ENCODE measurements around the gene ACAP3. TPM values are rescaled to one million over a fixed set of nuclear protein-coding genes. Genes with fewer than 3 reads are reported as not detected.

The ACAP3 gene
- total and polyA plus RNA-seq, 4 donors: 2.7 to 24.8 (median 15.0) TPM

DNA sequence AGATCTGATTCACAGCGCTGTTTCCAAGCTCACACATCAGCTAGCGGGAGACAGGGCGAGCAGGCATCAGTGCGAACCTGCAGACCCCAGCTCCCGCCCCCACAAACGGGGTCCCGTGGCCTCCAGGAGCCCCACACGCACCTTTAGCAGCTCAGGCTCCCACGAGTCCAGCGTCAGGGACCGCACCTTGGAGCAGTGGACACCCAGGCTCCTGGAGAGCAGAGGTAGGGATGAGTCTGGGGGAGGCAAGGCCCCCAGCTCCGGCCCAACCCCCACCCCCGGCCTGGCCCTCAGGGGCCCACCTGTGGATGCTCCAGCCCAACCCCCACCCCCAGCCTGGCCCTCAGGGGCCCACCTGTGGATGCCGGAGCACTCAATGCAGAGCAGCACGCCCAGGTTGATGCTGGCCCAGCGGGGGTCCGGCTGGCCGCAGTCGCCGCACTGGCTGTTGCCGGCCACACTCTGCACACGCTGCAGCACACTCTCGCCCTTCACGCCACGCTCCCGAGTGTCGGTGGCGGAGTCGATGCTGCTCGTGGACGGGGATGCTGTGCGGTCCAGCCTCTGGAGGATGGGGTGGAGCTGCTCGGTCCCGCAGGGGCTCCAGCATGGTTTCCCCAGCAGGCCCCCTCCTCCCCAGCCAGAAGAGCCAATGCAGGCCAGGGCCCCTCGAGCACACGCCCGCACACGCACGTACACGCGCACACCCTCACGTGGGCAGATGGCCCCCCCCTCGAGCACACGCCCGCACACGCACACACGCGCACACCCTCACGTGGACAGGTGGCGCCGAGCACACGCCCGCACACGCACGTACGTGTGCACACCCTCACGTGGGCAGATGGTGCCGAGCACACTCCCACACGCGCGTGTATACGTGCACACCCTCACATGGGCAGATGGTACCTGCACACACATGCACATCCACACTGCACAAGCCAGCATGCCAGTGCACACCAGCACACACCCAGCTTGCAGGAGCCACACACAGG lies 11.4 kb downstream of the ACAP3 start:
- 96% methylated on average over 62 of the region's 62 CpGs for WGBS
- no peak for DNase-seq (ENCODE audit: low spot score)
- Histone ChIP-seq H3K4me1 (ENCODE audit: control insufficient read depth in 4 of 4, insufficient read depth in 4 of 4, low read length in 3 of 4) (peaks cover 0 to 2% (median under 1%) of the 10 kb centered on the region in 4 donors), H3K27ac (ENCODE audit: low read depth in 1 of 2, low read length in 2 of 2) (no peak overlapping the region), H3K27me3 (ENCODE audit: control insufficient read depth in 4 of 4, insufficient read depth in 4 of 4, low read length in 3 of 4) (no peaks in the 10 kb centered on the region), H3K9me3 (ENCODE audit: control insufficient read depth in 4 of 4, low read length in 3 of 4) (no peaks in the 10 kb centered on the region), H3K9ac (ENCODE audit: low read depth in 1 of 2, low read length in 2 of 2) (no peak overlapping the region), H3K4me3 (ENCODE audit: low read depth in 1 of 3, low read length in 3 of 3) (no peak overlapping the region), H3K36me3 (ENCODE audit: control insufficient read depth in 4 of 4, insufficient read depth in 3 of 4, low read depth in 1 of 4, low read length in 3 of 4) (peaks cover 0 to 17% (median 2%) of the 10 kb centered on the region in 4 donors)
- TF ChIP-seq FOXA2 (IDR thresholded peaks at IDR 0.05) (no peak), GABPA (IDR thresholded peaks at IDR 0.05 in 1 of 2, conservative IDR thresholded peaks at IDR 0.05 in 1 of 2) (no peak), RXRA (IDR thresholded peaks at IDR 0.05) (no peak), EGR1 (IDR thresholded peaks at IDR 0.05; ENCODE audit: low read depth in 2 of 2) (no peak), HNF4A (conservative IDR thresholded peaks at IDR 0.05) (no peak)

DNA sequence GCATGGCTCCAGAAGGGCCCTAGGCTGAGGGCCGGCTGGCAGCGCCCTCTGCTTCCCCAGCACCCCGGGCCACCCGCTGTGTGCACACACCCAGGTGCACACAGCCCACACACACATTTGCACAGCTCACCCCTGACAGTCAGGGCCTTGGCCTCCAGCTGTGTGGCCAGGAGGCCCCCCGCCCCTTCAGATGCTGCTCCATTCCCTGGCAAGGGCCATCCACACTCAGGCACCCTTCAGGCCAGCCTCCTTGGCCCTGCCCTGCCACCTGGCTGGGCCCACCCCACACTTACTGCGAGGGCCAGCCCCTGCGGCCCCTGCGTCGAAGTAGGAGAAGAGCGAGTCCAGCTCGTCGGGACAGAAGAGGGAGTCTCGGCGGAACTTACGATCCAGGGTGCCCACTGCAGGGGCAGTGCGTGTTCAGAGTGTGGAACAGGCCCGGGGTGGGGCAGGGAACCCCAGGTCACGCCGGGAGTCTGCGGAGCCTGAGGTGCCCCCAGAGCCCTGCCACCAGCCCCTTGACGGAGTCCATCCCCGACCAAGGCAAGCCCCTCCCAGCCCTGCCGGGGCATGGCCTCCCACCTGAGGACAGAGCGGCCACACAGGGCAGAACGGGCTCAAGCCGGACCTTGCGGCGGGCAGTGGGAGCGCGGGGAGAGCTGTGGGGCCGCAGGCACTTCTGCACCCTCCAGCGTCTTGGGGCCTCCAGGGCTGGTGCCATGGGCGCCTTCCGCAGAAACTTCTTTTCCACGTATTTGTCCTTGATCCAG lies 12.4 kb downstream of the ACAP3 start:
- no peak for DNase-seq (ENCODE audit: low spot score)
- no peaks in the 10 kb centered on the region for H3K9me3 ChIP-seq (ENCODE audit: control insufficient read depth in 4 of 4, low read length in 3 of 4)
- H3K27me3 ChIP-seq (ENCODE audit: control insufficient read depth in 4 of 4, insufficient read depth in 4 of 4, low read length in 3 of 4): no peaks in the 10 kb centered on the region
- H3K9ac ChIP-seq (ENCODE audit: low read depth in 1 of 2, low read length in 2 of 2): no peak overlapping the region
- peaks cover 0 to 11% (median 6%) of the 10 kb centered on the region in 4 donors for H3K4me1 ChIP-seq (ENCODE audit: control insufficient read depth in 4 of 4, insufficient read depth in 4 of 4, low read length in 3 of 4)
- 97% methylated on average over 35 of the region's 35 CpGs for WGBS
- no peak overlapping the region for H3K4me3 ChIP-seq (ENCODE audit: low read depth in 1 of 3, low read length in 3 of 3)
- TF ChIP-seq YY1 (IDR thresholded peaks at IDR 0.05): no peak
- TF ChIP-seq NR2F2 (IDR thresholded peaks at IDR 0.05): no peak
- no peak for TF ChIP-seq RAD21 (IDR thresholded peaks at IDR 0.05)
- TF ChIP-seq, protein P1, sequence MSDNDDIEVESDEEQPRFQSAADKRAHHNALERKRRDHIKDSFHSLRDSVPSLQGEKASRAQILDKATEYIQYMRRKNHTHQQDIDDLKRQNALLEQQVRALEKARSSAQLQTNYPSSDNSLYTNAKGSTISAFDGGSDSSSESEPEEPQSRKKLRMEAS (IDR thresholded peaks at IDR 0.05): no peak
- no peak for TF ChIP-seq JUND (IDR thresholded peaks at IDR 0.05)
- no peak overlapping the region for H3K27ac ChIP-seq (ENCODE audit: low read depth in 1 of 2, low read length in 2 of 2)
- H3K36me3 ChIP-seq (ENCODE audit: control insufficient read depth in 4 of 4, insufficient read depth in 3 of 4, low read depth in 1 of 4, low read length in 3 of 4): peaks cover 0 to 17% (median 2%) of the 10 kb centered on the region in 4 donors

DNA sequence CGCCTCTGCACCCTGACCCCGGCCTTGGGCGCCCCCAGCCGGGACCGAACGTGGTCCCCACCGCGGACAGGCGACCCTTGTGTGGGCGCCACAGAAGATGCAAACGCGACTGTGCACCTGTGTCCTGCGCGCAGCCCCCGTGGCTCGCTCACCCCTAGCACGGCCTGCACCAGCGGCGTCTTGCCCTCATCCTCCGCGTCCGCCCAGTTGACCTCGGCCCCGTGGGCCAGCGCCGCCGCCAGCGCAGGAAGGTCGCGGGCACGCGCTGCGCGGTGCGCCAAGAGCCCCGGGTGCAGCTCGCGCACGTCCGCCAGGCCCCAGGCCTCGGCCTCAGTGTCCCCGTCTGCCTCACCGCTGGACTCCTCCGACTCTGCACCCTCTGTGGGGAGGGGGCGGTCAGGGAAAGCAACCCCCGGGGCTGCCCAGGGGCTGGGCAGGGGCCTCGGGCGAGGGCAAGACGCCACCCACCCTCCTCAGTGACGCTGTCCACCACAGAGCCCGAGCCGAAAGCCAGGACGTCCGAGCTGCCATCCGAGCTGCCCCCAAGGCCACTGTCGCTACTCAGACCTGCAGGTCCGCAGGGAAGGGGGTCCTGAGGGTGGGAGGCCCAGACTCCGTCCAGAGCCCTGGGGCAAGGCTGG lies 13.4 kb downstream of the ACAP3 start:
- WGBS: 94% methylated on average over 58 of the region's 58 CpGs
- Histone ChIP-seq H3K27me3 (ENCODE audit: control insufficient read depth in 4 of 4, insufficient read depth in 4 of 4, low read length in 3 of 4) (no peaks in the 10 kb centered on the region), H3K9me3 (ENCODE audit: control insufficient read depth in 4 of 4, low read length in 3 of 4) (no peaks in the 10 kb centered on the region), H3K9ac (ENCODE audit: low read depth in 1 of 2, low read length in 2 of 2) (no peak overlapping the region), H3K4me3 (ENCODE audit: low read depth in 1 of 3, low read length in 3 of 3) (no peak overlapping the region), H3K27ac (ENCODE audit: low read depth in 1 of 2, low read length in 2 of 2) (no peak overlapping the region), H3K4me1 (ENCODE audit: control insufficient read depth in 4 of 4, insufficient read depth in 4 of 4, low read length in 3 of 4) (peaks cover 0 to 13% (median 7%) of the 10 kb centered on the region in 4 donors), H3K36me3 (ENCODE audit: control insufficient read depth in 4 of 4, insufficient read depth in 3 of 4, low read depth in 1 of 4, low read length in 3 of 4) (peaks cover 0 to 17% (median 2%) of the 10 kb centered on the region in 4 donors)
- DNase-seq (ENCODE audit: low spot score): no peak
- TF ChIP-seq SP1 (IDR thresholded peaks at IDR 0.05) (no peak), JUND (IDR thresholded peaks at IDR 0.05) (no peak), GABPA (IDR thresholded peaks at IDR 0.05 in 1 of 2, conservative IDR thresholded peaks at IDR 0.05 in 1 of 2) (no peak), YY1 (IDR thresholded peaks at IDR 0.05) (no peak), RAD21 (IDR thresholded peaks at IDR 0.05) (no peak), EGR1 (IDR thresholded peaks at IDR 0.05; ENCODE audit: low read depth in 2 of 2) (no peak), HNF4A (conservative IDR thresholded peaks at IDR 0.05) (no peak), RXRA (IDR thresholded peaks at IDR 0.05) (no peak), FOXA1 (IDR thresholded peaks at IDR 0.05) (no peak)
- TF ChIP-seq, protein P2, sequence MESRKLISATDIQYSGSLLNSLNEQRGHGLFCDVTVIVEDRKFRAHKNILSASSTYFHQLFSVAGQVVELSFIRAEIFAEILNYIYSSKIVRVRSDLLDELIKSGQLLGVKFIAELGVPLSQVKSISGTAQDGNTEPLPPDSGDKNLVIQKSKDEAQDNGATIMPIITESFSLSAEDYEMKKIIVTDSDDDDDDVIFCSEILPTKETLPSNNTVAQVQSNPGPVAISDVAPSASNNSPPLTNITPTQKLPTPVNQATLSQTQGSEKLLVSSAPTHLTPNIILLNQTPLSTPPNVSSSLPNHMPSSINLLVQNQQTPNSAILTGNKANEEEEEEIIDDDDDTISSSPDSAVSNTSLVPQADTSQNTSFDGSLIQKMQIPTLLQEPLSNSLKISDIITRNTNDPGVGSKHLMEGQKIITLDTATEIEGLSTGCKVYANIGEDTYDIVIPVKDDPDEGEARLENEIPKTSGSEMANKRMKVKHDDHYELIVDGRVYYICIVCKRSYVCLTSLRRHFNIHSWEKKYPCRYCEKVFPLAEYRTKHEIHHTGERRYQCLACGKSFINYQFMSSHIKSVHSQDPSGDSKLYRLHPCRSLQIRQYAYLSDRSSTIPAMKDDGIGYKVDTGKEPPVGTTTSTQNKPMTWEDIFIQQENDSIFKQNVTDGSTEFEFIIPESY (IDR thresholded peaks at IDR 0.05): no peak
- TF ChIP-seq, protein P1 (IDR thresholded peaks at IDR 0.05): no peak
- TF ChIP-seq, protein P3, sequence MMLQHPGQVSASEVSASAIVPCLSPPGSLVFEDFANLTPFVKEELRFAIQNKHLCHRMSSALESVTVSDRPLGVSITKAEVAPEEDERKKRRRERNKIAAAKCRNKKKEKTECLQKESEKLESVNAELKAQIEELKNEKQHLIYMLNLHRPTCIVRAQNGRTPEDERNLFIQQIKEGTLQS (IDR thresholded peaks at IDR 0.05): no peak
- TF ChIP-seq, protein P4, sequence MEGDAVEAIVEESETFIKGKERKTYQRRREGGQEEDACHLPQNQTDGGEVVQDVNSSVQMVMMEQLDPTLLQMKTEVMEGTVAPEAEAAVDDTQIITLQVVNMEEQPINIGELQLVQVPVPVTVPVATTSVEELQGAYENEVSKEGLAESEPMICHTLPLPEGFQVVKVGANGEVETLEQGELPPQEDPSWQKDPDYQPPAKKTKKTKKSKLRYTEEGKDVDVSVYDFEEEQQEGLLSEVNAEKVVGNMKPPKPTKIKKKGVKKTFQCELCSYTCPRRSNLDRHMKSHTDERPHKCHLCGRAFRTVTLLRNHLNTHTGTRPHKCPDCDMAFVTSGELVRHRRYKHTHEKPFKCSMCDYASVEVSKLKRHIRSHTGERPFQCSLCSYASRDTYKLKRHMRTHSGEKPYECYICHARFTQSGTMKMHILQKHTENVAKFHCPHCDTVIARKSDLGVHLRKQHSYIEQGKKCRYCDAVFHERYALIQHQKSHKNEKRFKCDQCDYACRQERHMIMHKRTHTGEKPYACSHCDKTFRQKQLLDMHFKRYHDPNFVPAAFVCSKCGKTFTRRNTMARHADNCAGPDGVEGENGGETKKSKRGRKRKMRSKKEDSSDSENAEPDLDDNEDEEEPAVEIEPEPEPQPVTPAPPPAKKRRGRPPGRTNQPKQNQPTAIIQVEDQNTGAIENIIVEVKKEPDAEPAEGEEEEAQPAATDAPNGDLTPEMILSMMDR (IDR thresholded peaks at IDR 0.05; ENCODE audit: low read depth, low read length, missing input control): no peak

All from liver (tissue), 9 donors.